ENCODE data around the gene MED27. TPM values are rescaled to one million over a fixed set of nuclear protein-coding genes. Genes with fewer than 3 reads are reported as not detected.

Gene MED27
- total RNA-seq, 1 experiment from 2014 or later: 38.4 TPM

- Histone ChIP-seq H3F3A (ENCODE audit: low read length, unreplicated experiment) (no peaks in the 10 kb centered on the region), H2AFZ (ENCODE audit: low read length) (no peak overlapping the region), H3K79me2 (ENCODE audit: low read length) (peaks cover 74% of the 10 kb centered on the region), H3K36me3 (ENCODE audit: low read depth, low read length) (peaks cover 4% of the 10 kb centered on the region; the same call in 1 of the 2 replicates), H3K4me1 (ENCODE audit: insufficient read depth, low read length) (peaks cover 37% of the 10 kb centered on the region), H3K9me2 (replicated peaks; ENCODE audit: low read length) (no peaks in the 10 kb centered on the region), H3K9me3 (ENCODE audit: low read length) (no peaks in the 10 kb centered on the region), H3K27ac (ENCODE audit: low read length) (no peak overlapping the region), H4K20me1 (ENCODE audit: low read length) (no peaks in the 10 kb centered on the region), H3K27me3 (ENCODE audit: low read length) (no peaks in the 10 kb centered on the region), H3K4me2 (ENCODE audit: low read length) (no peak overlapping the region), H3K9ac (ENCODE audit: low read length) (no peak overlapping the region), H3K4me3 (ENCODE audit: low read length) (no peak overlapping the region)
- TF ChIP-seq CTCF (conservative IDR thresholded peaks at IDR 0.05; ENCODE audit: low read depth, low read length): no peak
- no peak for TF ChIP-seq EZH2 (IDR thresholded peaks at IDR 0.05; ENCODE audit: low read length, unreplicated experiment)
- TF ChIP-seq EZH2phosphoT487 (IDR thresholded peaks at IDR 0.05; ENCODE audit: borderline replicate concordance, low read length): no peak
- intact Hi-C loops (cut with micrococcal nuclease): no loop called here
- DNase-seq: no peak
- no peak for ATAC-seq
- POLR2A ChIA-PET (ENCODE audit: unreplicated experiment): no interaction called here
- CTCF ChIA-PET: no interaction called here
- BruUV-seq (replicated peaks): no TSS peak
Observed at GRCh38 chr9:132003319-132003704, 76.4 kb downstream of the MED27 start.

GRCh38 chr9:132002643-132003318 lies 76.9 kb downstream of the MED27 start:
- CTCF ChIA-PET: no interaction called here
- Histone ChIP-seq H3K27me3 (ENCODE audit: low read length) (no peaks in the 10 kb centered on the region), H3K9me3 (ENCODE audit: low read length) (no peaks in the 10 kb centered on the region), H3K36me3 (ENCODE audit: low read depth, low read length) (peaks cover 4% of the 10 kb centered on the region; the same call in 1 of the 2 replicates), H3K9me2 (replicated peaks; ENCODE audit: low read length) (no peaks in the 10 kb centered on the region), H3K27ac (ENCODE audit: low read length) (no peak overlapping the region), H3K4me1 (ENCODE audit: insufficient read depth, low read length) (peaks cover 32% of the 10 kb centered on the region), H3F3A (ENCODE audit: low read length, unreplicated experiment) (no peaks in the 10 kb centered on the region), H3K4me3 (ENCODE audit: low read length) (no peak overlapping the region), H3K79me2 (ENCODE audit: low read length) (peaks cover 69% of the 10 kb centered on the region), H2AFZ (ENCODE audit: low read length) (no peak overlapping the region), H3K4me2 (ENCODE audit: low read length) (no peak overlapping the region), H4K20me1 (ENCODE audit: low read length) (no peaks in the 10 kb centered on the region), H3K9ac (ENCODE audit: low read length) (no peak overlapping the region)
- TF ChIP-seq EZH2phosphoT487 (IDR thresholded peaks at IDR 0.05; ENCODE audit: borderline replicate concordance, low read length) (no peak), EZH2 (IDR thresholded peaks at IDR 0.05; ENCODE audit: low read length, unreplicated experiment) (no peak), CTCF (conservative IDR thresholded peaks at IDR 0.05; ENCODE audit: low read depth, low read length) (no peak)
- BruUV-seq (replicated peaks): no TSS peak
- POLR2A ChIA-PET (ENCODE audit: unreplicated experiment): no interaction called here
- intact Hi-C loops (cut with micrococcal nuclease): no loop called here
- ATAC-seq (no peak), DNase-seq (no peak)

GRCh38 chr9:132001567-132001966 lies 78.1 kb downstream of the MED27 start:
- BruUV-seq (replicated peaks): no TSS peak
- DNase-seq: no peak
- Histone ChIP-seq H2AFZ (ENCODE audit: low read length) (no peak overlapping the region), H3K4me2 (ENCODE audit: low read length) (no peak overlapping the region), H3K4me1 (ENCODE audit: insufficient read depth, low read length) (peaks cover 20% of the 10 kb centered on the region), H3F3A (ENCODE audit: low read length, unreplicated experiment) (no peaks in the 10 kb centered on the region), H3K9me2 (replicated peaks; ENCODE audit: low read length) (no peaks in the 10 kb centered on the region), H3K9ac (ENCODE audit: low read length) (no peak overlapping the region), H3K9me3 (ENCODE audit: low read length) (no peaks in the 10 kb centered on the region), H4K20me1 (ENCODE audit: low read length) (no peaks in the 10 kb centered on the region), H3K36me3 (ENCODE audit: low read depth, low read length) (peaks cover 4% of the 10 kb centered on the region; the same call in 1 of the 2 replicates), H3K27me3 (ENCODE audit: low read length) (no peaks in the 10 kb centered on the region), H3K27ac (ENCODE audit: low read length) (no peak overlapping the region), H3K4me3 (ENCODE audit: low read length) (no peak overlapping the region), H3K79me2 (ENCODE audit: low read length) (peaks cover 57% of the 10 kb centered on the region)
- intact Hi-C loops (cut with micrococcal nuclease): no loop called here
- ChIA-PET CTCF (no interaction called here), POLR2A (ENCODE audit: unreplicated experiment) (no interaction called here)
- TF ChIP-seq EZH2phosphoT487 (IDR thresholded peaks at IDR 0.05; ENCODE audit: borderline replicate concordance, low read length): no peak
- no peak for TF ChIP-seq EZH2 (IDR thresholded peaks at IDR 0.05; ENCODE audit: low read length, unreplicated experiment)
- no peak for TF ChIP-seq CTCF (conservative IDR thresholded peaks at IDR 0.05; ENCODE audit: low read depth, low read length)
- ATAC-seq: no peak
